GM23248 (cell line): ENCODE results near the gene OR6X1. TPM values are rescaled to one million over a fixed set of nuclear protein-coding genes. Genes with fewer than 3 reads are reported as not detected.

Source experiments
- DNase-seq: peaks from one replicate; pipeline ENCODE4 v3.0.0-alpha.2; 2015
- H2AFZ ChIP-seq: fragments of 200-600 bp; sonication (generic); 2 replicates; pipeline ENCODE4 v1.6.1; 2016; ENCODE audit warnings: antibody characterized with exemption
- H3F3A ChIP-seq: fragments of 200-600 bp; sonication (generic); 2 replicates; pipeline ENCODE4 v1.6.1; 2016; ENCODE audit warnings: mild to moderate bottlenecking, antibody characterized with exemption, mixed run types; ENCODE audit not compliant: insufficient read depth
- H3K27ac ChIP-seq: fragments of 200-600 bp; sonication (generic); 2 replicates; pipeline ENCODE4 v1.5.1; 2016; ENCODE audit warnings: mild to moderate bottlenecking
- H3K27me3 ChIP-seq: fragments of 200-600 bp; sonication (generic); replicated peaks from 2 replicates; pipeline ENCODE4 v1.6.1; 2016; ENCODE audit warnings: mild to moderate bottlenecking; ENCODE audit not compliant: insufficient read depth
- H3K36me3 ChIP-seq: fragments of 200-600 bp; sonication (generic); 2 replicates; pipeline ENCODE4 v1.6.1; 2016; ENCODE audit warnings: low read depth, mild to moderate bottlenecking
- H3K4me1 ChIP-seq: fragments of 200-600 bp; sonication (generic); 2 replicates; pipeline ENCODE4 v1.6.1; 2016; ENCODE audit warnings: mild to moderate bottlenecking; ENCODE audit not compliant: insufficient read depth
- H3K4me2 ChIP-seq: fragments of 200-600 bp; sonication (generic); one replicate; pipeline ENCODE4 v1.6.1; 2016; ENCODE audit warnings: mild to moderate bottlenecking; ENCODE audit not compliant: unreplicated experiment
- H3K4me3 ChIP-seq: fragments of 200-600 bp; sonication (generic); 2 replicates; pipeline ENCODE4 v1.5.1; 2016; ENCODE audit warnings: mild to moderate bottlenecking
- H3K79me2 ChIP-seq: fragments of 200-600 bp; sonication (generic); 2 replicates; pipeline ENCODE4 v1.6.1; 2016; ENCODE audit warnings: mild to moderate bottlenecking; ENCODE audit not compliant: insufficient read depth
- H3K9ac ChIP-seq: fragments of 200-600 bp; sonication (generic); 2 replicates; pipeline ENCODE4 v1.6.1; 2016; ENCODE audit warnings: mild to moderate bottlenecking
- H3K9me2 ChIP-seq: fragments of 200-600 bp; sonication (generic); 2 replicates; pipeline ENCODE4 v1.6.1; 2016; ENCODE audit warnings: mixed run types, mild to moderate bottlenecking, moderate library complexity; ENCODE audit not compliant: insufficient read depth
- H3K9me3 ChIP-seq: fragments of 200-600 bp; sonication (generic); one replicate; pipeline ENCODE4 v1.6.1; 2017; ENCODE audit warnings: low read depth
- H4K20me1 ChIP-seq: fragments of 200-600 bp; sonication (generic); 2 replicates; pipeline ENCODE4 v1.6.0; 2016; ENCODE audit not compliant: insufficient read depth
- EZH2 ChIP-seq: fragments of 200-600 bp; sonication (generic); IDR thresholded peaks from 2 replicates; pipeline ENCODE4 v1.6.1; 2018; ENCODE audit warnings: antibody characterized with exemption, mild to moderate bottlenecking; ENCODE audit not compliant: insufficient read depth, poor library complexity, severe bottlenecking
- EZH2phosphoT487 ChIP-seq: fragments of 200-600 bp; sonication (generic); IDR thresholded peaks from 2 replicates; pipeline ENCODE4 v1.6.1; 2018; ENCODE audit warnings: antibody characterized with exemption, moderate library complexity, mild to moderate bottlenecking, low read depth; ENCODE audit not compliant: insufficient read depth
- WGBS, 2 experiments: methylation state at CpG; one replicate each; pipeline ENCODE4 v1.1.6; 2015 to 2017; ENCODE audit warnings: low lambda C conversion rate in 2 of 2, low coverage in 1 of 2; ENCODE audit errors: missing lambda C conversion rate in 2 of 2; 5-methylcytosine and 5-hydroxymethylcytosine counted together
- in situ Hi-C: fragments of 300-500 bp; cut with MboI; formaldehyde crosslinking; loops from 2 replicates; pipeline ENCODE4 v1.15.0; 2020
- polyA plus RNA-seq: library from polyadenylated mRNA; unstranded; fragments of >200 nt; fragmentation: Nextera tagmentation; extraction: Ambion mirVana; gene quantifications from 2 replicates; pipeline ENCODE4 v1.2.1, GENCODE V29; 2016
- total RNA-seq: library from RNA; depleted of rRNA; stranded (reverse); fragments of >200 nt; shearing (Covaris generic); gene quantifications from 2 replicates; pipeline ENCODE4 v1.2.3, GENCODE V29; 2014

OR6X1 gene
- total and polyA plus RNA-seq, 2 experiments from 2014 or later: not detected

- no peak overlapping the region for H2AFZ ChIP-seq
- peaks cover 12% of the 10 kb centered on the region; the same call in 1 of the 2 replicates for H3K27me3 ChIP-seq
- H3K9me3 ChIP-seq: no peaks in the 10 kb centered on the region
- H3K9ac ChIP-seq: no peak overlapping the region
- no peaks in the 10 kb centered on the region for H4K20me1 ChIP-seq
- TF ChIP-seq EZH2phosphoT487 (no peak), EZH2 (no peak)
- H3K36me3 ChIP-seq: no peaks in the 10 kb centered on the region
- H3K4me3 ChIP-seq: no peak overlapping the region
- no peaks in the 10 kb centered on the region for H3K79me2 ChIP-seq
- in situ Hi-C loops: no loop called here
- no peaks in the 10 kb centered on the region for H3K9me2 ChIP-seq
- H3K4me1 ChIP-seq: no peaks in the 10 kb centered on the region
- no peaks in the 10 kb centered on the region for H3F3A ChIP-seq
- DNase-seq: no peak
- no peak overlapping the region for H3K4me2 ChIP-seq
- no peak overlapping the region for H3K27ac ChIP-seq
Observed at GRCh38 chr11:123762422-123762821, 8.1 kb upstream of the OR6X1 start.

GRCh38 chr11:123760894-123761293, 6.6 kb upstream of the OR6X1 start:
- WGBS, 2 experiments: 25 to 40% methylated on average over 1 of the region's 1 CpG

GRCh38 chr11:123757976-123758375, 3.7 kb upstream of the OR6X1 start:
- no peak overlapping the region for H3K27ac ChIP-seq
- DNase-seq: no peak
- in situ Hi-C loops: no loop called here

More at GRCh38 chr11:123760894-123761293, 6.6 kb upstream of the OR6X1 start:
- H3K27me3 ChIP-seq: peaks cover 12% of the 10 kb centered on the region; the same call in 1 of the 2 replicates
- H3K9me2 ChIP-seq: no peaks in the 10 kb centered on the region
- no peaks in the 10 kb centered on the region for H3K9me3 ChIP-seq
- in situ Hi-C loops: no loop called here
- no peaks in the 10 kb centered on the region for H3K79me2 ChIP-seq
- no peak overlapping the region for H3K9ac ChIP-seq
- no peak overlapping the region for H2AFZ ChIP-seq
- DNase-seq: no peak
- no peaks in the 10 kb centered on the region for H3K4me1 ChIP-seq
- H4K20me1 ChIP-seq: no peaks in the 10 kb centered on the region
- H3K4me2 ChIP-seq: no peak overlapping the region
- H3K36me3 ChIP-seq: no peaks in the 10 kb centered on the region
- H3K4me3 ChIP-seq: no peak overlapping the region
- no peak for TF ChIP-seq EZH2
- TF ChIP-seq EZH2phosphoT487: no peak
- no peak overlapping the region for H3K27ac ChIP-seq
- H3F3A ChIP-seq: no peaks in the 10 kb centered on the region

GRCh38 chr11:123755813-123756212, 1.5 kb upstream of the OR6X1 start:
- in situ Hi-C loops: no loop called here
- H3K9me3 ChIP-seq: no peaks in the 10 kb centered on the region
- no peaks in the 10 kb centered on the region for H3F3A ChIP-seq

More at GRCh38 chr11:123757976-123758375, 3.7 kb upstream of the OR6X1 start:
- Histone ChIP-seq H3K27me3 (peaks cover 22% of the 10 kb centered on the region; the same call in 1 of the 2 replicates), H3K9me3 (no peaks in the 10 kb centered on the region), H3K4me3 (no peak overlapping the region), H4K20me1 (no peaks in the 10 kb centered on the region), H3K9ac (no peak overlapping the region), H3K4me1 (no peaks in the 10 kb centered on the region), H3F3A (no peaks in the 10 kb centered on the region), H3K79me2 (no peaks in the 10 kb centered on the region), H3K9me2 (no peaks in the 10 kb centered on the region), H3K36me3 (no peaks in the 10 kb centered on the region), H2AFZ (no peak overlapping the region), H3K4me2 (no peak overlapping the region)
- 22 to 36% methylated on average over 3 of the region's 3 CpGs for WGBS, 2 experiments
- no peak for TF ChIP-seq EZH2
- no peak for TF ChIP-seq EZH2phosphoT487

GRCh38 chr11:123755344-123755743, 1.0 kb upstream of the OR6X1 start:
- Histone ChIP-seq H3K79me2 (no peaks in the 10 kb centered on the region), H3F3A (no peaks in the 10 kb centered on the region), H3K27ac (no peak overlapping the region), H3K9me2 (no peaks in the 10 kb centered on the region), H3K4me1 (no peaks in the 10 kb centered on the region), H2AFZ (no peak overlapping the region), H3K36me3 (no peaks in the 10 kb centered on the region), H3K9me3 (no peaks in the 10 kb centered on the region), H4K20me1 (no peaks in the 10 kb centered on the region), H3K4me2 (no peak overlapping the region), H3K9ac (no peak overlapping the region), H3K4me3 (no peak overlapping the region), H3K27me3 (peaks cover 28% of the 10 kb centered on the region)
- no peak for DNase-seq
- no peak for TF ChIP-seq EZH2phosphoT487
- no peak for TF ChIP-seq EZH2
- in situ Hi-C loops: no loop called here

More at GRCh38 chr11:123755813-123756212, 1.5 kb upstream of the OR6X1 start:
- H3K27ac ChIP-seq: no peak overlapping the region
- peaks cover 27% of the 10 kb centered on the region for H3K27me3 ChIP-seq
- no peak for DNase-seq
- H4K20me1 ChIP-seq: no peaks in the 10 kb centered on the region
- no peak overlapping the region for H3K4me2 ChIP-seq
- 29 to 32% methylated on average over 3 of the region's 3 CpGs for WGBS, 2 experiments
- H3K9me2 ChIP-seq: no peaks in the 10 kb centered on the region
- H3K4me3 ChIP-seq: no peak overlapping the region
- TF ChIP-seq EZH2 (no peak), EZH2phosphoT487 (no peak)
- no peak overlapping the region for H2AFZ ChIP-seq
- no peaks in the 10 kb centered on the region for H3K36me3 ChIP-seq
- H3K79me2 ChIP-seq: no peaks in the 10 kb centered on the region
- no peak overlapping the region for H3K9ac ChIP-seq
- H3K4me1 ChIP-seq: no peaks in the 10 kb centered on the region
